Immature natural killer cell (primary cell): ENCODE data around the gene TMED10. TPM values are rescaled to one million over a fixed set of nuclear protein-coding genes. Genes with fewer than 3 reads are reported as not detected.

ENCODE experiments used
- DNase-seq, 3 donors: peaks; one replicate each; pipeline ENCODE4 v3.0.0; 2022; ENCODE audit warnings: mixed read lengths in 1 of 3
- H3K27ac Mint-ChIP-seq, 6 donors: one replicate each; pipeline ENCODE4 v1.8.0; 2020; ENCODE audit warnings: mixed read lengths in 6 of 6, mild to moderate bottlenecking in 5 of 6, inconsistent platforms in 4 of 6, moderate library complexity in 3 of 6
- H3K27me3 Mint-ChIP-seq, 3 donors: one replicate each; pipeline ENCODE4 v1.8.0; 2020 to 2021; ENCODE audit warnings: low read depth in 3 of 3, mild to moderate bottlenecking in 3 of 3, mixed read lengths in 3 of 3, moderate library complexity in 3 of 3, inconsistent platforms in 1 of 3
- H3K36me3 Mint-ChIP-seq, 3 donors: one replicate each; pipeline ENCODE4 v1.8.0; 2020; ENCODE audit warnings: mixed read lengths in 3 of 3, inconsistent platforms in 2 of 3, mild to moderate bottlenecking in 2 of 3
- H3K4me1 Mint-ChIP-seq, 2 donors: one replicate each; pipeline ENCODE4 v1.8.0; 2020; ENCODE audit warnings: inconsistent platforms in 2 of 2, mild to moderate bottlenecking in 2 of 2, mixed read lengths in 2 of 2, moderate library complexity in 1 of 2
- H3K4me3 Mint-ChIP-seq, 5 donors: one replicate each; pipeline ENCODE4 v1.8.0; 2020; ENCODE audit warnings: mild to moderate bottlenecking in 5 of 5, mixed read lengths in 5 of 5, inconsistent platforms in 3 of 5, moderate library complexity in 3 of 5
- H3K9me3 Mint-ChIP-seq, 6 donors: one replicate each; pipeline ENCODE4 v1.8.0; 2020; ENCODE audit warnings: mild to moderate bottlenecking in 6 of 6, mixed read lengths in 6 of 6, inconsistent platforms in 4 of 6, moderate library complexity in 3 of 6
- polyA plus RNA-seq, 3 donors: library from polyadenylated mRNA; unstranded; fragments of 300-500 nt; fragmentation: Illumina TruSeq; gene quantifications; one replicate each; pipeline ENCODE4 v1.2.3, GENCODE V29; 2021

TMED10 gene
- polyA plus RNA-seq, 3 donors from 2014 or later = 379 to 442 (median 439) TPM

DNA sequence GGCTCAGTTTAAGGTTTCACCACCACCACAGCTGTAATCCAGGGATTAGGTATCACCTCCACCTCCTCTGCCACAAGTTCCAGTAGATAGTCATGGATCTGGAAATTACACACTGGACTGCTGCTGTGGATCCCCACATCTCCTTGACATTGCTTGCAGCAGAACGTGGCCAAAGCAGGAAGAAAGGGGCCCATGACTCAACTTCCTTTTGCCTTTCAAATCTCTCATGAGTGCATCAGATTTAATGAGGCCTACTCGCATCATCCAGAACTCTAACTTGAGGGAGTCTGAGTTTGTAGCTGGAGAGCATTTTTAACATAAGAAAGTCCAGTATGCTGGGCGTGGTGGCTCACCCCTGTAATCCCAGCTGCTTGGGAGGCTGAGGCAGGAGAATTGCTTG is 29.2 kb upstream of the TMED10 start:
- DNase-seq = no peak
- Mint-ChIP-seq H3K9me3 (no peaks in the 10 kb centered on the region), H3K27ac (peak overlapping the region in 5 of 6 donors; percentile 45 to 89 (median 62)), H3K4me1 (peaks cover 27 to 30% of the 10 kb centered on the region in 2 donors), H3K36me3 (peaks cover 0 to under 1% (median 0%) of the 10 kb centered on the region in 3 donors), H3K27me3 (no peaks in the 10 kb centered on the region), H3K4me3 (peak overlapping the region in 1 of 5 donors; percentile 19)

DNA sequence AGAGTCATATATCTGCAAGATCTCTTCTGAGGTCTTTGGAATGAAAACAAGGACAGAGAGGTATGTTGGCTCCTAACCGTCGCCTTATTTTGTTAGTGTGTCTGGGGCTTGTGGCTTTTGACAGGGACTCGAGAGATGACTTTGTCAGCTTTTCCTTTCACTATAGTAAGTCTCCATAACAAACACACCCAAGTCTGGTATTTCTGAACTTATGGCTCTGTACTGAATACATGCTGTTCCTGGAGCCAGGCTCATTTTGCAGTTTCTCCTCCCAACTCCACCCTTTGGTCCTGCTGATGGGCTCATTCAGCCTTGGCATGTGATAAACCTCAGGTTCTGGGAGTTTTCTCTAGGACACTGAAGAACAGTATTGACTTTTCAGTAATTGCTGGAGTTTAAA is 27.7 kb upstream of the TMED10 start:
- Mint-ChIP-seq H3K36me3 (peaks cover 0 to 3% (median 0%) of the 10 kb centered on the region in 3 donors), H3K27me3 (no peaks in the 10 kb centered on the region), H3K27ac (peak overlapping the region in 4 of 6 donors; percentile 55 to 77 (median 63)), H3K4me1 (peaks cover 29 to 34% of the 10 kb centered on the region in 2 donors), H3K9me3 (no peaks in the 10 kb centered on the region), H3K4me3 (peak overlapping the region in 4 of 5 donors; percentile 7 to 42 (median 30))
- DNase-seq = no peak

DNA sequence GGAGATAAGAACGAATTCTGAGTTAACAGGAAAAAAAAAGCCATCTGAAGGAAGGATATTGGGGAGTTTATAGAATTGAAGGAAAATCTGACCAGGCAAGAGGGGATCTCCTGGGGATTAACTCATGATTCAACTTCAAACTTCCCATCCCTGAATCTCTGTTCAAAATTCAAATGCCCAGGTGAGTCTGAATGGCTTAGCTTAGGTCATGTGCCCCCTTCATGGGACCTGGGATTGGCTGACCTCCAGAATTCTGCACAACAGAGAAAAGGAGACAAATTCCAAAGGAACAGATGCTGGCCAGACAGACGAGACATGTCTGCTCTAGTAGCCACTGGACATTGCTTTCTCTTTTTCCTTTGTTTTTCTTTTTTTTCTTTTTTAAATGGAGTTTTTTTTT is 26.2 kb upstream of the TMED10 start:
- H3K4me1 Mint-ChIP-seq = peaks cover 29 to 34% of the 10 kb centered on the region in 2 donors
- DNase-seq = no peak
- no peaks in the 10 kb centered on the region for H3K9me3 Mint-ChIP-seq
- peaks cover 0 to 3% (median 3%) of the 10 kb centered on the region in 3 donors for H3K27me3 Mint-ChIP-seq
- H3K4me3 Mint-ChIP-seq = no peak overlapping the region
- H3K36me3 Mint-ChIP-seq = peaks cover 0 to 3% (median 0%) of the 10 kb centered on the region in 3 donors
- H3K27ac Mint-ChIP-seq = peak overlapping the region in 1 of 6 donors; percentile 4

DNA sequence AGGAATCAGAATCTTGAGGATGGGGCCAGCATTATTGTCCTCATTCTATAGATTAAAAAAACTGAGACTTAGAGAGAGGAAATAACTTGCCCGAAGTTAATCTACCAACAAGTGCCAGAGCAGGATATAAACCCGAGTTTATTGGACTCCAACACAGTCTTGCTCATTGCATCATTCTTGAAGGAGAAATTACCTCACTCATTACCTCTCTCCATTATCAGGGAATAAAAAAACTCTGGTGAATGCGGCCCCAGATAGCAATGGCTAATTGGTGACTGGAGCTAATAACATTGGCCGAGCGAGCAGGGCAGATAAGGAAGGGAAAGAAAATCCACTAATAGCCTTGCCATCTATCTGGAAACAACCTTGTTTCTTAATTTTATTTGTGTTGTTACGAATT is 24.7 kb upstream of the TMED10 start:
- H3K4me3 Mint-ChIP-seq = no peak overlapping the region
- H3K27me3 Mint-ChIP-seq = peaks cover 0 to 4% (median 3%) of the 10 kb centered on the region in 3 donors
- DNase-seq = no peak
- peaks cover 0 to 3% (median 0%) of the 10 kb centered on the region in 3 donors for H3K36me3 Mint-ChIP-seq
- H3K4me1 Mint-ChIP-seq = peaks cover 33 to 38% of the 10 kb centered on the region in 2 donors
- no peaks in the 10 kb centered on the region for H3K9me3 Mint-ChIP-seq
- H3K27ac Mint-ChIP-seq = no peak overlapping the region

DNA sequence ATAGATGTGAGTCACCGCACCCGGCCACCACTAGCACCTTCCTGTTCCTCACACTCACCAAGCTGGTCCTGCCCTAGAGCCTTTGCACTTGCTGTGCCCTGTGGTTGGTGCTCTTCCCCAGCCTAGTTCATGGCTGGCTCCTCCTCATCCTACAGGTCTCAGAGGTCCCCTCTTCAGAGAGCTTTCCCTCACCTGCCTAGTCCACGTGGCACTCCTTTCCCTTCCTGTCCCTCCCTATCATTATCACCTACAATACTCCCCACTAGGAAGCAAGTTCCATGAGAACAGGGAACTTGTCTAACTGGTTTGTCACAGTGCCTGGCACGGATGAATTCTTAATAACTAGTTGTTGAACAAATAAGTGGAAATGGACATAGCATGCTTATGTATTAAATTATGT is 24.0 kb upstream of the TMED10 start:
- Mint-ChIP-seq H3K27me3 (peaks cover 0 to 4% (median 3%) of the 10 kb centered on the region in 3 donors), H3K4me3 (no peak overlapping the region), H3K27ac (peak overlapping the region in 3 of 6 donors; percentile 7 to 59 (median 36)), H3K36me3 (peaks cover 0 to 3% (median 0%) of the 10 kb centered on the region in 3 donors), H3K9me3 (no peaks in the 10 kb centered on the region), H3K4me1 (peaks cover 28 to 33% of the 10 kb centered on the region in 2 donors)
- no peak for DNase-seq

DNA sequence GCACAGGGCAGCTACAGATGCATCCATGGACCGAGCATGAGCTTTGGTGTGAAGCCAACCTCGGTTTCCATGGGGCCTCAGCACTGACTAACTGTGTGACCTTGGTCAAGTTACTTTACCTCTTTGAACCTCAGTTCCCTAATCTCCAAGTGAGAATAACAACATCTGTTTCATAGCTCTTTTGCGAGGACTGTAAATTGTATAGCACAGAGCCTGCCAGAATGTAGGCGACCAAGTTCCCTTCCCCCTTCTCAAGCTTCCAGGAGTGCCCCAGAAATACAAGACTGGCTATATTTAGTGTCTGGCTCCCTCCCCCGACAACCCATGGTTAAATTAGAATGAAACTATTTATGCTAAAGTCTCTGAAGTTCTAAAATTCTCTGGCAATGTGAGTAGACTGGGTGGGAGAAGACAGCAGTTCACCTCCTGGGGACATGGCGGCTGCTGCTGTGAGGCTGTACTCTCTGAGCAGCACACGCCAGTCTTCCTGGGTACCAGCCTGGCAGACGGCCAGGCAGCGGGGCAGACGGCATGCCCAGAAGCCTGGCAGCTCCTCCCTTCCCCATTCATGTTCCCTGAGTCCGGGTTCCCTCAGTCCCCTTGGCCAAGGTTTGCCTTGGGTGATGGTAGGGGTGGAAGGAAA is 22.0 kb upstream of the TMED10 start:
- H3K27ac Mint-ChIP-seq = no peak overlapping the region
- peaks cover 14 to 15% of the 10 kb centered on the region in 2 donors for H3K4me1 Mint-ChIP-seq
- no peaks in the 10 kb centered on the region for H3K9me3 Mint-ChIP-seq
- H3K36me3 Mint-ChIP-seq = peaks cover 0 to 3% (median 0%) of the 10 kb centered on the region in 3 donors
- DNase-seq = no peak
- H3K4me3 Mint-ChIP-seq = no peak overlapping the region
- H3K27me3 Mint-ChIP-seq = peaks cover 0 to 6% (median 3%) of the 10 kb centered on the region in 3 donors

DNA sequence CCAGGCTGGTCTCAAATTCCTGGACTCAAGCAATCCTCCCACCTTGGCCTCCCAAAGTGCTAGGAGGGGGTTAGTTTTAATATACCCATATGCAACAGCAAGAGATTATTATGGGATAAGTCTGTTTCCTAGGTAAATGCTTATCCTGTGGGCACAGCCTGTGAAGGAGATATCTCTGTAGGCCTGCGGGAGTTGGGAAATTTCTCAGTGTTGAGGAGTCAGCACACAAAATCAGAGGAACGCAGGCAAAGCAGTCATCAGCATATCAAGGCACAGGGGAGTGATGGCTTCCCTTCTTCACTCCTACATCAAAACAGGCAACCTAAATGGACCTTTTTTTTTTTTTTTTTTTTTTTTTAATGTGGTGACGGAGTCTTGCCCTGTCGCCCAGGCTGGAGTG is 20.9 kb upstream of the TMED10 start:
- Mint-ChIP-seq H3K4me1 (peaks cover 14 to 15% of the 10 kb centered on the region in 2 donors), H3K27ac (peak overlapping the region in 1 of 6 donors; percentile 23), H3K27me3 (peaks cover 0 to 6% (median 3%) of the 10 kb centered on the region in 3 donors), H3K4me3 (no peak overlapping the region), H3K9me3 (no peaks in the 10 kb centered on the region), H3K36me3 (peaks cover 0 to 3% (median 0%) of the 10 kb centered on the region in 3 donors)
- DNase-seq = no peak

DNA sequence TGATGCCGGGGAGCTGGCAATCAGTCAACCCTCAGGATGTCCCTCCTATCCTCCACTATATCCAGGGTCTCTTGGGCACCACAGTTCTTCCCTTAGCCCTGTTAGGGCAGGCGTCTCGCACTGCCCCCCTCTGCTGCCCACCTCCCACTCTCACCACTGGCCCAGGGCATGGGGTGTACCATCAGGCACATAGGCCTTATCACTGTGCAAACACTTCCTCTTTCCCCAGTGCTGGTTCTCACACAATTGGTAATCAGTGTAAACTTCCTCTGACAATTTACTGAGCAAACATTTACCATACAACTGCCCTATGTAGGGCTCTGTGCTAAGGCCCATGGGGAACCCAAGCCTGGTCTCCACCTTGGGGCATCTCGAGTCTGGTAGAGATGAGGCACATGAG is 20.1 kb upstream of the TMED10 start:
- no peak for DNase-seq
- H3K4me1 Mint-ChIP-seq = peaks cover 14 to 15% of the 10 kb centered on the region in 2 donors
- peak overlapping the region in 5 of 6 donors; percentile 5 to 51 (median 23) for H3K27ac Mint-ChIP-seq
- no peak overlapping the region for H3K4me3 Mint-ChIP-seq
- no peaks in the 10 kb centered on the region for H3K9me3 Mint-ChIP-seq
- peaks cover 0 to 3% (median 0%) of the 10 kb centered on the region in 3 donors for H3K36me3 Mint-ChIP-seq
- H3K27me3 Mint-ChIP-seq = peaks cover 0 to 6% (median 3%) of the 10 kb centered on the region in 3 donors

DNA sequence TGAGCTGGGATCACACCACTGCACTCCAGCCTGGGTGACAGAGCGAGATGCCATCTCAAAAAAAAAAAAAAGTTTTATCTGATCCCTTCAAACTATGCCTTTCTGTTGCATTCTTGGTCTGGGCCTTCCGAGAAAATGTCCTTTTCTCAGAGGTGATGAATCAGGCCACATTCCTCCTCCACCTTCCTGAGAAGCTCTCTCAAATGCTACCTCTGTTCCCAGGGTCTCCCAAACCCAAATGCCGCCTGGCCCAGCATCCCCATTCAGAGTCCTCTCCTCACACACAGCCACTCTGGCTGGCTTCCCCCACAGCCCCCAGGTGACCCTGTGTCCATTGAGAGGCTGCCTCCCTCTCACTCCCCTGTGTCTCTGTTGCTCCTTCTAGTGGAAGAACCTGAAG is 19.7 kb upstream of the TMED10 start:
- Mint-ChIP-seq H3K4me1 (peaks cover 14 to 15% of the 10 kb centered on the region in 2 donors), H3K27ac (peak overlapping the region in 4 of 6 donors; percentile 5 to 51 (median 36)), H3K27me3 (peaks cover 0 to 6% (median 3%) of the 10 kb centered on the region in 3 donors), H3K4me3 (no peak overlapping the region), H3K36me3 (peaks cover 0 to 3% (median 0%) of the 10 kb centered on the region in 3 donors), H3K9me3 (no peaks in the 10 kb centered on the region)
- DNase-seq = no peak

DNA sequence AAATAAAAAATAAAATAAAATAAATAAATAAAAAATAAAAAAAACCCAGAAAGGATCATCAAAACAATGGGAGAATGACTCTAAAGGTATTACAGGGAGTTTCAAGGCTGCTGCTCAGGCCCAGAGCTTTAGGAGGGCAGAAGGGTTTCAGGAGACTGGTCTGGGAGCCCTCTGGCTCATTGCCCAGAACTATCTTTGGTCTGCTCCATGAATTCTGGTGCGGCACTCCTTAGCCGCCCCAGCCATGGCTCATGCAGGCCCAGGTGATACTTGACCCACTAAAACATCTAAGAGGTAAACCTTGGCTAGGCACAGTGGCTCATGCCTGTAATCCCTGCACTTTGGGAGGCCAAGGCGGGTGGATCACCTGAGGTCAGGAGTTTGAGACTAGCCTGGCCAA is 14.7 kb upstream of the TMED10 start:
- H3K36me3 Mint-ChIP-seq = no peaks in the 10 kb centered on the region
- H3K9me3 Mint-ChIP-seq = no peaks in the 10 kb centered on the region
- no peak for DNase-seq
- H3K4me3 Mint-ChIP-seq = no peak overlapping the region
- peaks cover 1 to 2% of the 10 kb centered on the region in 2 donors for H3K4me1 Mint-ChIP-seq
- H3K27ac Mint-ChIP-seq = no peak overlapping the region
- H3K27me3 Mint-ChIP-seq = peaks cover 0 to 3% (median 2%) of the 10 kb centered on the region in 3 donors

DNA sequence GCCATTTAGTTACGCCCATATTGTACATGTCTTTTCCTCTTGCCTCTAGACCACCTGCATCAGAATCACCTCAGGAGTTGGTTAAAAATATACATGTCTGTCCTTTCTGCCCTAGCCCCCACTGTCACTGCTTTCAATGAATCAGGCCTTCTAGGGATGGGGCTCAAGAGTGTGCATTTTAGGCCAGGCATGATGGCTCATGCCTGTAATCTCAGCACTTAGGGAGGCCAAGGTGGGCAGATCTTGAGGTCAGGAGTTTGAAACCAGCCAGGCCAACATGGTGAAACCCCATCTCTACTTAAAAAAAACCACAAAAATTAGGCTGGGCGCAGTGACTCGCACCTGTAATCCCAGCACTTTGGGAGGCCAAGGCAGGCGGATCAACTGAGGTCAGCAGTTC is 13.6 kb upstream of the TMED10 start:
- peak overlapping the region in 1 of 6 donors; percentile 9 for H3K27ac Mint-ChIP-seq
- H3K36me3 Mint-ChIP-seq = no peaks in the 10 kb centered on the region
- H3K4me1 Mint-ChIP-seq = no peaks in the 10 kb centered on the region
- DNase-seq = no peak
- H3K9me3 Mint-ChIP-seq = no peaks in the 10 kb centered on the region
- H3K27me3 Mint-ChIP-seq = peaks cover 2 to 6% (median 3%) of the 10 kb centered on the region in 3 donors
- H3K4me3 Mint-ChIP-seq = no peak overlapping the region

DNA sequence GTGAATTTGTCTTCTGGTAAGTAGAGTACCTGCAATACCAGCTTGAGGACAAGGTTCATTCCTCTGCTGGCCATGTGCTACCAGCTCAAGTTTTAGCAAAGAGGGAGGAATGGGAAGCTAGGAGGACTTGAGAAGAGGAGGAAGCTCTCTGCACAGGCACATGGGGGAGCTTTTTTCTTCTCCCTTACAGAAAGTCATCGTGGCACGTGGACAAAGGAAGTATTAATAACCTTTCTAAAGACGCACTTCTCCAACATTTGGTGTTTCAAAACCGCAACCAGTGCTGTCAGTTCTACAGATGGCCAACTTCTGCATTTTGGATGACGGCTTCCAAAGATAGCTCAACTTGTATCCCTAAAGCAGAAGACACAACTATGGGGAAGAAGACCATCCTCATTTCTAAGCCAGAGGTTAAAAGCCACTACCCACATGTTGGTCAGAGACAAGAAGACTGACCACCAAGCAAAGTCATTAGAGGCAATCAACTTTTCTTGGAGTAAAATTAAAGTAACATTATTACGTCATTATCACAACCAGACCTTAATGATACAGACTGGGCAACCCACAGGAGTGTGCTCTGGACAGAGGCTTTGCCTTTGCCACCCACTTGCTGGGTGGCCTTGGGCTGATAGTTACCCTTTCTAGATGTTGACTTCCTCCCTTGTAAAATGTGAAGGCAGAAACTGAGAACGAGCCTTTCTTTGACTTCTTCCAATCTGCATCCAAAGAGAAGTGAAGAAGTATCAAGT is 12.3 kb upstream of the TMED10 start:
- Mint-ChIP-seq H3K4me1 (no peaks in the 10 kb centered on the region), H3K9me3 (no peaks in the 10 kb centered on the region), H3K27me3 (peaks cover 0 to 6% (median 3%) of the 10 kb centered on the region in 3 donors), H3K4me3 (no peak overlapping the region), H3K27ac (peak overlapping the region in 1 of 6 donors; percentile 44), H3K36me3 (no peaks in the 10 kb centered on the region)
- DNase-seq = no peak

DNA sequence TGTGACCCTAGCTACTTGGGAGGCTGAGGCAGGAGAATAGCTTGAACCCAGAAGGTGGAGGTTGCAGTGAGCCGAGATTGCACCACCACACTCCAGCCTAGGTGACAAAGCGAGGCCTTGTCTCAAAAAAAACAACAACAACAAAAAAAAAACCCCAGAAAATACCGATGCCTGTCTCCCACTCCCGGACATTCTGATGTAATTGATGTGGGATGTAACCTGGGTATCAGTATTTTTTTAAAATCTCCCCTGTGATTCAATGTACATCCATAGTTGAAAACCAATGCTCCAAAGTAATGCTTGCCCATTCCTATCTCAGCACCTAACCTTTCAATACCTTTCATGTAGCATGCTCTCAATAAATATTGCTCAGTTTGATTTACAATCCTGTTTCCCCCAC is 11.7 kb upstream of the TMED10 start:
- Mint-ChIP-seq H3K4me3 (no peak overlapping the region), H3K4me1 (no peaks in the 10 kb centered on the region), H3K27me3 (peaks cover 0 to 6% (median 3%) of the 10 kb centered on the region in 3 donors), H3K27ac (peak overlapping the region in 1 of 6 donors; percentile 44), H3K36me3 (no peaks in the 10 kb centered on the region), H3K9me3 (no peaks in the 10 kb centered on the region)
- no peak for DNase-seq

DNA sequence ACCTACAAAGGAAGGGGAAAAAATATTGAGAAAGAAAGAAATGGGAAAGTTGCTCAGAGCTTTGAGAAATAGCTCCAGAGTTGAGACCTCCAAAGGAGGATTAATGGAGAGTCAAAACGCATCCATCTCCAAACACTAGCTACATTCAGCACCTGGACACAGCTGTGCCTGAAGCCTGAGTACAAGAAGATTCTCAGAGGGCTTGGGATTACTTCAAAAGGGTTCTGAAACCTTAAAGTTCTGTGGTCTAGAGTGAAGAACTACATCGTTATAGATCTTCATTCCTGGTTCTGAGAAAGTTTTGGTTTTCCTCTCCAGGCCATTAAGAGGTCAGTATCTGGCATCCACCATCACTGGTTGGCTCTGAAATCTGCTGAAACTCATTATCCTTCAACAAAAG is 10.5 kb upstream of the TMED10 start:
- Mint-ChIP-seq H3K4me1 (no peaks in the 10 kb centered on the region), H3K27me3 (peaks cover 0 to 6% (median 3%) of the 10 kb centered on the region in 3 donors), H3K4me3 (no peak overlapping the region), H3K36me3 (no peaks in the 10 kb centered on the region), H3K9me3 (no peaks in the 10 kb centered on the region), H3K27ac (no peak overlapping the region)
- DNase-seq = no peak
